Measurements from ENCODE around the gene RUNX1.
"Not testable (repeated sequence)": the region's sequence is repeated elsewhere in the genome, so short reads cannot be mapped to it uniquely, and the experiment has no call there.

DNA sequence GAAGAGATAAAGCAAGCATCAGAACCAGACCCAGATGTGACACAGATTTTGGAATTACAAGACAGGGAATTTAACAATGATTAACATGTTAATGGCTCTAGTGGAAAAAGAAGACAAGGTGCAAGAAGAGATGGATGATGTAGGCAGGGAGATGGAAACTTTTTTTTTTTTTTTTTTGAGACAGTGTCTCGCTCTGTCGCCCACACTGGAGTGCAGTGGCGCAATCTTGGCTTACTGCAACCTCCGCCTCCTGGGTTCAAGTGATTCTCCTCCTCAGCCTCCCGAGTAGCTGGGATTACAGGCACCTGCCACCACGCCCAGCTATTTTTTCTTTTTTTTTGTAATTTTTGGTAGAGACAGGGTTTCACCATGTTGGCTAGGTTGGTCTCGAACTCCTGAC lies 244.5 kb downstream of the RUNX1 start:
- not testable (repeated sequence) for TF ChIP-seq POLR2A (IDR thresholded peaks at IDR 0.05; ENCODE audit: extremely low read depth, insufficient read length)
- TF ChIP-seq, protein P1, sequence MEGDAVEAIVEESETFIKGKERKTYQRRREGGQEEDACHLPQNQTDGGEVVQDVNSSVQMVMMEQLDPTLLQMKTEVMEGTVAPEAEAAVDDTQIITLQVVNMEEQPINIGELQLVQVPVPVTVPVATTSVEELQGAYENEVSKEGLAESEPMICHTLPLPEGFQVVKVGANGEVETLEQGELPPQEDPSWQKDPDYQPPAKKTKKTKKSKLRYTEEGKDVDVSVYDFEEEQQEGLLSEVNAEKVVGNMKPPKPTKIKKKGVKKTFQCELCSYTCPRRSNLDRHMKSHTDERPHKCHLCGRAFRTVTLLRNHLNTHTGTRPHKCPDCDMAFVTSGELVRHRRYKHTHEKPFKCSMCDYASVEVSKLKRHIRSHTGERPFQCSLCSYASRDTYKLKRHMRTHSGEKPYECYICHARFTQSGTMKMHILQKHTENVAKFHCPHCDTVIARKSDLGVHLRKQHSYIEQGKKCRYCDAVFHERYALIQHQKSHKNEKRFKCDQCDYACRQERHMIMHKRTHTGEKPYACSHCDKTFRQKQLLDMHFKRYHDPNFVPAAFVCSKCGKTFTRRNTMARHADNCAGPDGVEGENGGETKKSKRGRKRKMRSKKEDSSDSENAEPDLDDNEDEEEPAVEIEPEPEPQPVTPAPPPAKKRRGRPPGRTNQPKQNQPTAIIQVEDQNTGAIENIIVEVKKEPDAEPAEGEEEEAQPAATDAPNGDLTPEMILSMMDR (IDR thresholded peaks at IDR 0.05; ENCODE audit: low read depth, low read length) = not testable (repeated sequence)
